GM12874 (cell line): ENCODE results near the gene THSD8.

Experiments
- CTCF ChIP-seq: IDR thresholded peaks from 2 replicates; pipeline ENCODE4 v1.5.1; 2011; ENCODE audit warnings: low read depth, mild to moderate bottlenecking, control low read depth, low read length, moderate library complexity; ENCODE audit not compliant: insufficient read depth

The THSD8 gene

GRCh38 chr19:12804051-12804450, 2.2 kb downstream of the THSD8 start:
- no peak for TF ChIP-seq CTCF

- no peak for TF ChIP-seq CTCF
Observed at GRCh38 chr19:12806242-12807081, 4.6 kb downstream of the THSD8 start, which contains the start of gene RNASEH2A. RNASEH2A (plus strand) TSS chr19:12806584; CDS start chr19:12806674, 90 bp downstream.

- no peak for TF ChIP-seq CTCF
Observed at GRCh38 chr19:12815088-12815487, 13.2 kb downstream of the THSD8 start.

GRCh38 chr19:12821761-12822160, 19.9 kb downstream of the THSD8 start:
- no peak for TF ChIP-seq CTCF

GRCh38 chr19:12825254-12826131, 23.6 kb downstream of the THSD8 start:
- peak; percentile 41 for TF ChIP-seq CTCF

- TF ChIP-seq CTCF = no peak
Observed at GRCh38 chr19:12828494-12828893, 26.6 kb downstream of the THSD8 start.

- TF ChIP-seq CTCF = no peak
Observed at GRCh38 chr19:12833418-12833737, 31.5 kb downstream of the THSD8 start.
